Daoy (cell line): ENCODE data around the gene GLT8D2. TPM values are rescaled to one million over a fixed set of nuclear protein-coding genes. Genes with fewer than 3 reads are reported as not detected.

Source experiments
- DNase-seq: peaks from one replicate; pipeline ENCODE4 v3.0.0-alpha.2; 2015; ENCODE audit warnings: low read depth
- total RNA-seq: library from RNA; depleted of rRNA; stranded (reverse); fragments of >200 nt; shearing (Covaris generic); gene quantifications from 2 replicates; pipeline ENCODE4 v1.2.3, GENCODE V29; 2014; rRNA removed

The GLT8D2 gene
- total RNA-seq, 1 experiment from 2014 or later = 6.6 TPM

- DNase-seq = no peak
These were observed 97.5 kb downstream of the GLT8D2 start for GRCh38 chr12:103952497-103952896.

GRCh38 chr12:103948746-103949406, 101.1 kb downstream of the GLT8D2 start:
- DNase-seq = no peak

- DNase-seq = no peak
These were observed 102.0 kb downstream of the GLT8D2 start for GRCh38 chr12:103947871-103948555.

- no peak for DNase-seq
These were observed 105.0 kb downstream of the GLT8D2 start for GRCh38 chr12:103944964-103945363.

Other genes starting within 250 kb of the GLT8D2 start
- gene NT5DC3, start 209.0 kb downstream of the GLT8D2 start, total RNA-seq = 5.7 and 14.5 TPM in 2 replicates
- gene HSP90B1, start 119.8 kb downstream of the GLT8D2 start, total RNA-seq = 840 and 1,074 TPM in 2 replicates
- 35.2 and 42.0 TPM in 2 replicates for gene TDG, start 84.3 kb downstream of the GLT8D2 start, total RNA-seq
- 10.3 and 15.1 TPM in 2 replicates for gene HCFC2, start 14.3 kb upstream of the GLT8D2 start, total RNA-seq
- 29.7 and 43.1 TPM in 2 replicates for gene NFYB, start 88.0 kb upstream of the GLT8D2 start, total RNA-seq
- 265 and 275 TPM in 2 replicates for gene TXNRD1, start 165.6 kb upstream of the GLT8D2 start, total RNA-seq